HCT116 (cell line): ENCODE measurements around the gene RAPGEF2. TPM values are rescaled to one million over a fixed set of nuclear protein-coding genes. Genes with fewer than 3 reads are reported as not detected.

Experiments used
- ATAC-seq: fragments of 200-7000 bp; cut with Tn5 transposase; 2 replicates; pipeline ENCODE4 v1.9.1; 2020; ENCODE audit warnings: mild to moderate bottlenecking, moderate library complexity
- BruUV-seq: library from RNA; stranded (reverse); fragments of 400-500 nt; replicated peaks from 2 replicates; lab custom pipeline; 2021; lab: Mats Ljungman, UMichigan
- CTCF ChIA-PET: fragments of 300-600 bp; sonication (Branson Sonifier 250); formaldehyde crosslinking; loops from one replicate; lab custom pipeline; 2021; ENCODE audit warnings: antibody characterized with exemption; lab: Charles Lee
- POLR2A ChIA-PET: fragments of 300-600, 350-600 bp; sonication (Branson Sonifier 250); formaldehyde crosslinking; loops from one replicate; lab custom pipeline; 2021; ENCODE audit warnings: antibody characterized with exemption; lab: Charles Lee
- RAD21 ChIA-PET, 2 experiments: fragments of 300-600 bp; sonication (Branson Sonifier 250); formaldehyde crosslinking; loops; one replicate each; lab custom pipeline; 2023; ENCODE audit warnings: low total read pairs in 2 of 2; ENCODE audit not compliant: uncharacterized antibody in 2 of 2, unreplicated experiment in 2 of 2, low non-redundant PET in 1 of 2; lab: Charles Lee
- DNase-seq: peaks from one replicate; pipeline ENCODE4 v3.0.0-alpha.2; 2010; ENCODE audit warnings: low read depth, low spot score
- H2AFZ ChIP-seq: fragments of 200-600 bp; shearing (Covaris generic), sonication (generic); 2 replicates; pipeline ENCODE4 v1.6.1; 2017; ENCODE audit warnings: low read depth, mixed run types, mixed read lengths, antibody characterized with exemption, low read length; ENCODE audit not compliant: poor library complexity, severe bottlenecking
- H3K27ac ChIP-seq: 2 replicates; pipeline ENCODE4 v1.5.1; 2012; ENCODE audit warnings: low read depth, low read length
- H3K27me3 ChIP-seq: fragments of 200-600 bp; sonication (generic); 2 replicates; pipeline ENCODE4 v1.6.1; 2016; ENCODE audit warnings: mixed run types, low read length, mixed read lengths; ENCODE audit not compliant: insufficient read depth
- H3K36me3 ChIP-seq, 2 experiments: fragments of 200-500 bp in 1 of 2; fragments of 200-600 bp in 1 of 2; sonication (Bioruptor generic) in 1 of 2; sonication (generic) in 1 of 2; 2 replicates each; pipeline versions ENCODE4 v1.5.1 to v1.6.1; 2014 to 2016; ENCODE audit warnings: low read length in 2 of 2, inconsistent platforms in 1 of 2, mixed read lengths in 1 of 2, mixed run types in 1 of 2; ENCODE audit not compliant: insufficient read depth in 2 of 2, control insufficient read depth in 1 of 2
- H3K4me1 ChIP-seq, 2 experiments: fragments of 200-600 bp in 1 of 2; sonication (generic) in 1 of 2; 2 replicates each; pipeline versions ENCODE4 v1.5.1 to v1.6.1; 2012 to 2017; ENCODE audit warnings: low read length in 2 of 2, inconsistent platforms in 1 of 2, mild to moderate bottlenecking in 1 of 2, mixed read lengths in 1 of 2, mixed run types in 1 of 2, moderate library complexity in 1 of 2; ENCODE audit not compliant: insufficient read depth in 2 of 2, control insufficient read depth in 1 of 2
- H3K4me2 ChIP-seq: fragments of 200-600 bp; sonication (generic); 2 replicates; pipeline ENCODE4 v1.6.1; 2017; ENCODE audit warnings: mixed run types, low read length, mixed read lengths
- H3K4me3 ChIP-seq, 2 experiments: fragments of 200-600 bp in 1 of 2; sonication (generic) in 1 of 2; replicated peaks in 1 of 2; 2 replicates each; pipeline ENCODE4 v1.5.1; 2011 to 2016; ENCODE audit warnings: low read length in 2 of 2, control low read depth in 1 of 2, low read depth in 1 of 2, mild to moderate bottlenecking in 1 of 2, mixed read lengths in 1 of 2, mixed run types in 1 of 2
- H3K79me2 ChIP-seq: fragments of 200-600 bp; sonication (generic); 2 replicates; pipeline ENCODE4 v1.6.1; 2017; ENCODE audit warnings: mild to moderate bottlenecking, mixed run types, low read length, moderate library complexity, mixed read lengths; ENCODE audit not compliant: insufficient read depth
- H3K9ac ChIP-seq: fragments of 200-600 bp; sonication (generic); 2 replicates; pipeline ENCODE4 v1.6.1; 2016; ENCODE audit warnings: low read length, mixed read lengths
- H3K9me2 ChIP-seq: fragments of 200-600 bp; sonication (generic), shearing (Covaris generic); 2 replicates; pipeline ENCODE4 v1.6.1; 2017; ENCODE audit warnings: mixed run types, mild to moderate bottlenecking, moderate library complexity; ENCODE audit not compliant: insufficient read depth
- H3K9me3 ChIP-seq, 2 experiments: fragments of 200-500 bp in 1 of 2; fragments of 200-600 bp in 1 of 2; sonication (Bioruptor generic) in 1 of 2; sonication (generic) in 1 of 2; 2 replicates each; pipeline ENCODE4 v1.6.1; 2014 to 2017; ENCODE audit warnings: low read length in 2 of 2, mixed read lengths in 2 of 2, inconsistent platforms in 1 of 2, low read depth in 1 of 2, mild to moderate bottlenecking in 1 of 2, mixed run types in 1 of 2, moderate library complexity in 1 of 2; ENCODE audit not compliant: control insufficient read depth in 1 of 2, insufficient read depth in 1 of 2
- H4K20me1 ChIP-seq: fragments of 200-600 bp; sonication (generic), shearing (Covaris generic); 2 replicates; pipeline ENCODE4 v1.6.1; 2017; ENCODE audit warnings: mixed run types, mild to moderate bottlenecking, moderate library complexity; ENCODE audit not compliant: insufficient read depth
- CBX3 ChIP-seq: IDR thresholded peaks from 2 replicates; pipeline ENCODE4 v1.6.1; 2012; ENCODE audit warnings: low read depth
- CEBPB ChIP-seq: IDR thresholded peaks from 2 replicates; pipeline ENCODE4 v1.6.1; 2012; ENCODE audit warnings: low read depth
- CTCF ChIP-seq, 3 experiments: fragments of 200-600 bp in 1 of 3; sonication (generic) in 1 of 3; IDR thresholded peaks in 2 of 3; conservative IDR thresholded peaks in 1 of 3; 2 replicates each; pipeline ENCODE4 v1.5.1; 2012 to 2017; ENCODE audit warnings: low read depth in 2 of 3, low read length in 2 of 3, antibody characterized with exemption in 1 of 3, borderline replicate concordance in 1 of 3, control low read depth in 1 of 3, mild to moderate bottlenecking in 1 of 3, mixed read lengths in 1 of 3, mixed run types in 1 of 3, moderate library complexity in 1 of 3; ENCODE audit not compliant: insufficient read depth in 1 of 3
- EZH2phosphoT487 ChIP-seq: fragments of 200-600 bp; IDR thresholded peaks from 2 replicates; pipeline ENCODE4 v1.6.1; 2018; ENCODE audit warnings: antibody characterized with exemption, borderline replicate concordance
- FOSL1 ChIP-seq: IDR thresholded peaks from 2 replicates; pipeline ENCODE4 v1.6.1; 2012; ENCODE audit warnings: low read depth
- POLR2A ChIP-seq: IDR thresholded peaks from 2 replicates; pipeline ENCODE4 v1.7.0; 2011; ENCODE audit warnings: borderline replicate concordance; ENCODE audit not compliant: insufficient read depth, insufficient read length; ENCODE audit errors: extremely low read depth
- POLR2AphosphoS5 ChIP-seq: IDR thresholded peaks from 2 replicates; pipeline ENCODE4 v1.6.1; 2011; ENCODE audit warnings: mild to moderate bottlenecking, low read depth, low read length, moderate library complexity
- REST ChIP-seq: IDR thresholded peaks from 2 replicates; pipeline ENCODE4 v1.6.1; 2012; ENCODE audit warnings: low read depth
- SIN3A ChIP-seq: IDR thresholded peaks from 2 replicates; pipeline ENCODE4 v1.6.1; 2012; ENCODE audit warnings: low read depth
- SP1 ChIP-seq: IDR thresholded peaks from 2 replicates; pipeline ENCODE4 v1.6.1; 2012; ENCODE audit warnings: low read depth
- SRF ChIP-seq: IDR thresholded peaks from 2 replicates; pipeline ENCODE4 v1.6.1; 2012; ENCODE audit warnings: low read depth
- TCF7L2 ChIP-seq: IDR thresholded peaks from 2 replicates; pipeline ENCODE4 v1.7.0; 2011; ENCODE audit warnings: borderline replicate concordance, inconsistent platforms; ENCODE audit not compliant: insufficient read depth, insufficient read length; ENCODE audit errors: extremely low read depth
- YY1 ChIP-seq: IDR thresholded peaks from 2 replicates; pipeline ENCODE4 v1.6.1; 2011; ENCODE audit warnings: low read length, low read depth, moderate library complexity, mild to moderate bottlenecking; ENCODE audit not compliant: insufficient replicate concordance; ENCODE audit errors: extremely low read depth
- ZFX ChIP-seq: fragments of 450-650 bp; IDR thresholded peaks from 2 replicates; pipeline ENCODE4 v1.6.1; 2017
- intact Hi-C: fragments of 100-400 bp; cut with micrococcal nuclease; formaldehyde crosslinking; loops from 2 replicates; pipeline ENCODE4 v1.10.0; 2022
- total RNA-seq: library from RNA; stranded (reverse); gene quantifications from one replicate; pipeline ENCODE4 v1.2.1, GENCODE V29; 2021; ENCODE audit not compliant: unreplicated experiment

The RAPGEF2 gene
- total RNA-seq, 1 experiment from 2014 or later = 21.2 TPM

- Histone ChIP-seq H4K20me1 (no peaks in the 10 kb centered on the region), H3K4me1 (no peaks in the 10 kb centered on the region), H3K27me3 (no peaks in the 10 kb centered on the region), H3K9ac (no peak overlapping the region), H3K27ac (no peak overlapping the region), H2AFZ (no peak overlapping the region), H3K9me3 (no peaks in the 10 kb centered on the region), H3K9me2 (no peaks in the 10 kb centered on the region), H3K79me2 (no peaks in the 10 kb centered on the region), H3K4me3 (no peak overlapping the region), H3K4me2 (no peak overlapping the region), H3K36me3 (no peaks in the 10 kb centered on the region)
- ATAC-seq = no peak
- TF ChIP-seq CTCF (IDR thresholded peaks at IDR 0.05 in 2 of 3, conservative IDR thresholded peaks at IDR 0.05 in 1 of 3; ENCODE audit: borderline replicate concordance in 1 of 3, insufficient read depth in 1 of 3, low read depth in 2 of 3, low read length in 2 of 3) (no peak), FOSL1 (no peak), POLR2AphosphoS5 (no peak), SP1 (no peak), SRF (no peak), SIN3A (no peak), ZFX (no peak), YY1 (no peak), CBX3 (no peak), REST (no peak), CEBPB (no peak), TCF7L2 (no peak), EZH2phosphoT487 (no peak), POLR2A (no peak)
- DNase-seq = no peak
- no TSS peak for BruUV-seq
- POLR2A ChIA-PET = no interaction called here
- RAD21 ChIA-PET = no interaction called here
- CTCF ChIA-PET = no interaction called here
- intact Hi-C loops = loop anchor here (5.0 kb wide), 1 partner anchor 942 kb away; no protein-coding TSS in a partner anchor
Observed at GRCh38 chr4:159204566-159204965, 101.7 kb downstream of the RAPGEF2 start.
